Measurements from ENCODE around the gene THEMIS. TPM values are rescaled to one million over a fixed set of nuclear protein-coding genes. Genes with fewer than 3 reads are reported as not detected.

The THEMIS gene
- total and polyA plus RNA-seq, 2 experiments from 2014 or later: not detected

DNA sequence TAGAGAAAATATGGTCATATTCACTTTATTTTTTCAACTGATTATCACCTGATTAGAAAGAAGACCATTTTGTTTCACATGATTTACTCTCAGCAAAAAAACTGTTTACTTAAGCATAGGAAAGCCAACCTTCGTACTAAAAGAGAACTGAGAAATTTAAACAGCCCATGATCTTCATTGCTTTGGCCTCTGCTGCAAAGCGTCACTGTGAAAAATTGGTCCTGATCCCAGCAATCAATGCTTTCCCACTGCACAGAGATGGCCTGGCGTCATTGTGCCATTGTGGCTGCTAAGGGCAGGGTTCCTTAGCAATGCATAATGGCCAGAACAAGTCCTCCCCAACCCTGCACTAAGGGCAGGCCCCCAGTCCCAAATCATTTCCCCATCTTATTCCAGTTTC is 19.9 kb upstream of the THEMIS start:
- TF ChIP-seq EZH2 (IDR thresholded peaks at IDR 0.05; ENCODE audit: borderline replicate concordance) (no peak), EZH2phosphoT487 (IDR thresholded peaks at IDR 0.05; ENCODE audit: low read depth, severe bottlenecking, unreplicated experiment) (no peak)
- TF ChIP-seq, protein P1, sequence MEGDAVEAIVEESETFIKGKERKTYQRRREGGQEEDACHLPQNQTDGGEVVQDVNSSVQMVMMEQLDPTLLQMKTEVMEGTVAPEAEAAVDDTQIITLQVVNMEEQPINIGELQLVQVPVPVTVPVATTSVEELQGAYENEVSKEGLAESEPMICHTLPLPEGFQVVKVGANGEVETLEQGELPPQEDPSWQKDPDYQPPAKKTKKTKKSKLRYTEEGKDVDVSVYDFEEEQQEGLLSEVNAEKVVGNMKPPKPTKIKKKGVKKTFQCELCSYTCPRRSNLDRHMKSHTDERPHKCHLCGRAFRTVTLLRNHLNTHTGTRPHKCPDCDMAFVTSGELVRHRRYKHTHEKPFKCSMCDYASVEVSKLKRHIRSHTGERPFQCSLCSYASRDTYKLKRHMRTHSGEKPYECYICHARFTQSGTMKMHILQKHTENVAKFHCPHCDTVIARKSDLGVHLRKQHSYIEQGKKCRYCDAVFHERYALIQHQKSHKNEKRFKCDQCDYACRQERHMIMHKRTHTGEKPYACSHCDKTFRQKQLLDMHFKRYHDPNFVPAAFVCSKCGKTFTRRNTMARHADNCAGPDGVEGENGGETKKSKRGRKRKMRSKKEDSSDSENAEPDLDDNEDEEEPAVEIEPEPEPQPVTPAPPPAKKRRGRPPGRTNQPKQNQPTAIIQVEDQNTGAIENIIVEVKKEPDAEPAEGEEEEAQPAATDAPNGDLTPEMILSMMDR (IDR thresholded peaks at IDR 0.05; ENCODE audit: poor library complexity): no peak
- H3K9me3 ChIP-seq (ENCODE audit: low read depth): no peaks in the 10 kb centered on the region
- H3K36me3 ChIP-seq (replicated peaks; ENCODE audit: insufficient read depth, low read depth): no peaks in the 10 kb centered on the region
- no peak overlapping the region for H3K4me3 ChIP-seq
- H3K9me2 ChIP-seq (replicated peaks; ENCODE audit: insufficient read depth): no peaks in the 10 kb centered on the region
- H3K4me1 ChIP-seq (ENCODE audit: insufficient read depth): no peaks in the 10 kb centered on the region
- no peak overlapping the region for H2AFZ ChIP-seq
- H3K79me2 ChIP-seq: no peaks in the 10 kb centered on the region
- 72% methylated on average over 3 of the region's 3 CpGs for WGBS (ENCODE audit: low lambda C conversion rate, missing lambda C conversion rate)
- no peak for DNase-seq (ENCODE audit: low spot score)
- peak overlapping the region; percentile 20 for H3K4me2 ChIP-seq
- no peak overlapping the region for H3K27ac ChIP-seq
- no peaks in the 10 kb centered on the region for H4K20me1 ChIP-seq (ENCODE audit: insufficient read depth, poor library complexity, severe bottlenecking)
- no peaks in the 10 kb centered on the region for H3K27me3 ChIP-seq

DNA sequence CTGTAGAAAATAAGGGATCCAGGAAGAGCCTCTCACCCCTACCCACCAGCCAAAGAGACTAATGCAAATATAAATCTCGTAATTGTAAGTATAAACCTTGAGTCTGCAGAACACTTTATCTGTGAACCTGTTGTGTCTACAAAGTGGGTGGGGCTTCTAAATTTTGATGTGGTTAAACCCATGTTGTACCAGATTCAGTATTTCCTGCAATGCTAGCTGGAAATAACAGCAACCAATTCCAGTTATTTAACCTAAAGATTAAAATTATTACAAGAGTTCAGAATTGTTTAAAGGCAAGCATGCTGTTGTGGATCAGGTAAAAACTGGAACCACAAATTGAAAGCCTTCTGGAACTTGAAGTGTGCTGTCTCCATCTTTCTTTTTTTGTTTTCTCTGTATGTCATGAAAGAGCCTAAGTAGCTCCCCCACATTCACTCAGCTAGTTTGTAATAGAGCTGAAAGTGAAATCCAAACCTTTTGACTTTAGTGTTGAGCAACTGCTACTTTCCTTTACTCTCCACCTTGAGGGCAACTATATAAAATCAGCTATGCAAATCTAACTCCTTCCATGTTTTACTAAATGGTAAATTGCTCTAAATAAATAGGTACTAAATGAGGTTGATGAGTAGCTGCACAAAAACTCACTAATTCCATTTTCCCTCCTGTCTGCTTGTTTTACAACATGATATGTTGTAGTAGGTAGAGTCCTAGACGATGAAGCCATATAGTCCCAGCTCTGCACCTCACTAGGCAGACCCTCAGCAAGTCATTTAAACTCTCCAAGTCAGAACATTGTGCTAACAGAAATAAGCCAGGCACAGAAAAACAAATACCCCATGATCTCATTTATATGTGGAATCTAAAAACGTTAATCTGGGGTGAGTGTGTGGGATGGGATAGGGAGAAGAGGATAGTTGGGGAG is 17.9 kb upstream of the THEMIS start:
- no peaks in the 10 kb centered on the region for H4K20me1 ChIP-seq (ENCODE audit: insufficient read depth, poor library complexity, severe bottlenecking)
- H3K9me3 ChIP-seq (ENCODE audit: low read depth): no peaks in the 10 kb centered on the region
- WGBS (ENCODE audit: low lambda C conversion rate, missing lambda C conversion rate): 80% methylated on average over 3 of the region's 3 CpGs
- no peaks in the 10 kb centered on the region for H3K79me2 ChIP-seq
- H3K36me3 ChIP-seq (replicated peaks; ENCODE audit: insufficient read depth, low read depth): no peaks in the 10 kb centered on the region
- no peak overlapping the region for H2AFZ ChIP-seq
- no peak overlapping the region for H3K4me3 ChIP-seq
- no peaks in the 10 kb centered on the region for H3K4me1 ChIP-seq (ENCODE audit: insufficient read depth)
- no peak for DNase-seq (ENCODE audit: low spot score)
- no peaks in the 10 kb centered on the region for H3K9me2 ChIP-seq (replicated peaks; ENCODE audit: insufficient read depth)
- H3K4me2 ChIP-seq: no peak overlapping the region
- H3K27ac ChIP-seq: no peak overlapping the region
- TF ChIP-seq EZH2 (IDR thresholded peaks at IDR 0.05; ENCODE audit: borderline replicate concordance): no peak
- TF ChIP-seq, protein P1 (IDR thresholded peaks at IDR 0.05; ENCODE audit: poor library complexity): no peak
- TF ChIP-seq EZH2phosphoT487 (IDR thresholded peaks at IDR 0.05; ENCODE audit: low read depth, severe bottlenecking, unreplicated experiment): no peak
- no peaks in the 10 kb centered on the region for H3K27me3 ChIP-seq

DNA sequence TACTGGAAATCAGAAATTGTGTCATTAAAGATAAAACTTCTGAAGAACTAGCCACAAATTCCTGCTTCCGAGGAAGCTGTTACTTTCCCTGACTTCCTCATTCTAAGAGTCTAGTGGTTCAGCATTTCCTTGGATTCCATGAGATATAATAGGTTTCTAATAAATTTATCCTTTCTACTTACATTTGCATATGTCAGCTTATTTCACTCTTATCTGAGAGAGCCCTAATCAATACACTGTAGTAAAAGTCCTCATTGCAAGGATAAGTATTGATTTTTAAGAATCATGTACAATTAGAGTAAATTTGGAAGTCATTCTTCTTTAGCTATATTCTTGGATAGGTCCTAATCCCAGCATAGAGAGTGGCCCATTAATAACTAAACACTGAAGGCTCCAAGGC is 16.9 kb upstream of the THEMIS start:
- Histone ChIP-seq H3K27me3 (no peaks in the 10 kb centered on the region), H3K79me2 (no peaks in the 10 kb centered on the region), H3K9me2 (replicated peaks; ENCODE audit: insufficient read depth) (no peaks in the 10 kb centered on the region), H3K4me2 (no peak overlapping the region), H3K27ac (no peak overlapping the region), H2AFZ (no peak overlapping the region), H3K4me1 (ENCODE audit: insufficient read depth) (no peaks in the 10 kb centered on the region), H4K20me1 (ENCODE audit: insufficient read depth, poor library complexity, severe bottlenecking) (no peaks in the 10 kb centered on the region), H3K9me3 (ENCODE audit: low read depth) (no peaks in the 10 kb centered on the region), H3K36me3 (replicated peaks; ENCODE audit: insufficient read depth, low read depth) (no peaks in the 10 kb centered on the region), H3K4me3 (no peak overlapping the region)
- 89% methylated on average over 1 of the region's 1 CpG for WGBS (ENCODE audit: low lambda C conversion rate, missing lambda C conversion rate)
- no peak for DNase-seq (ENCODE audit: low spot score)
- TF ChIP-seq EZH2 (IDR thresholded peaks at IDR 0.05; ENCODE audit: borderline replicate concordance) (no peak), EZH2phosphoT487 (IDR thresholded peaks at IDR 0.05; ENCODE audit: low read depth, severe bottlenecking, unreplicated experiment) (no peak)
- TF ChIP-seq, protein P1 (IDR thresholded peaks at IDR 0.05; ENCODE audit: poor library complexity): no peak

Measured in hepatocyte (in vitro differentiated cells).